CD4-positive, alpha-beta T cell (primary cell): ENCODE measurements around the gene SELENOK. TPM values are rescaled to one million over a fixed set of nuclear protein-coding genes. Genes with fewer than 3 reads are reported as not detected.
A peak's percentile ranks its signal among the peaks of the same experiment; 100 is the strongest.

Experiments used
- ATAC-seq: fragments of 200-7000 bp; cut with Tn5 transposase; one replicate; pipeline ENCODE4 v1.10.0; 2022; ENCODE audit warnings: mild to moderate bottlenecking; ENCODE audit not compliant: poor library complexity
- CTCF ChIA-PET: fragments of 350-600 bp; sonication (Branson Sonifier 250); formaldehyde crosslinking; loops from one replicate; lab custom pipeline; 2021; ENCODE audit warnings: antibody characterized with exemption, inconsistent platforms; lab: Charles Lee
- POLR2A ChIA-PET: fragments of 350-600 bp; sonication (Branson Sonifier 250); formaldehyde crosslinking; loops from one replicate; lab custom pipeline; 2021; ENCODE audit warnings: antibody characterized with exemption, inconsistent platforms; lab: Charles Lee
- DNase-seq, 14 experiments: peaks; one replicate each; pipeline ENCODE4 v3.0.0-alpha.2; 2013 to 2020; ENCODE audit warnings: mixed read lengths in 2 of 14
- H3K27ac ChIP-seq, 2 donors: one replicate each; pipeline versions ENCODE4 v1.5.1 to v1.7.0; 2013; ENCODE audit warnings: low read length in 2 of 2, low read depth in 1 of 2, mild to moderate bottlenecking in 1 of 2
- H3K27me3 ChIP-seq, 2 experiments: 1 replicate in 1 of 2; 2 replicates in 1 of 2; pipeline versions ENCODE4 v1.6.1 to v1.7.0; 2013; ENCODE audit warnings: low read length in 2 of 2, control low read depth in 1 of 2, mild to moderate bottlenecking in 1 of 2, moderate library complexity in 1 of 2; ENCODE audit not compliant: insufficient read depth in 2 of 2, control insufficient read depth in 1 of 2
- H3K36me3 ChIP-seq: one replicate; pipeline ENCODE4 v1.6.1; 2013; ENCODE audit warnings: low read length, control low read depth; ENCODE audit not compliant: insufficient read depth
- H3K4me1 ChIP-seq: one replicate; pipeline ENCODE4 v1.6.1; 2013; ENCODE audit warnings: low read length, control low read depth; ENCODE audit not compliant: insufficient read depth
- H3K4me3 ChIP-seq: one replicate; pipeline ENCODE4 v1.5.1; 2013; ENCODE audit warnings: mild to moderate bottlenecking, low read length, moderate library complexity
- H3K9me3 ChIP-seq, 2 experiments: 1 replicate in 1 of 2; 2 replicates in 1 of 2; pipeline versions ENCODE4 v1.6.1 to v1.7.0; 2013; ENCODE audit warnings: low read length in 2 of 2, mild to moderate bottlenecking in 2 of 2, control low read depth in 1 of 2, moderate library complexity in 1 of 2; ENCODE audit not compliant: control insufficient read depth in 1 of 2, insufficient read depth in 1 of 2
- H3K27ac Mint-ChIP-seq: one replicate; pipeline ENCODE4 v1.8.0; 2020; ENCODE audit warnings: mixed read lengths
- H3K27me3 Mint-ChIP-seq: one replicate; pipeline ENCODE4 v1.8.0; 2021; ENCODE audit warnings: mixed read lengths
- H3K36me3 Mint-ChIP-seq: one replicate; pipeline ENCODE4 v1.8.0; 2021; ENCODE audit warnings: low read depth, mixed read lengths
- H3K4me1 Mint-ChIP-seq: one replicate; pipeline ENCODE4 v1.8.0; 2021; ENCODE audit warnings: low read depth, mixed read lengths
- H3K4me3 Mint-ChIP-seq: one replicate; pipeline ENCODE4 v1.8.0; 2020; ENCODE audit warnings: mild to moderate bottlenecking, mixed read lengths
- H3K9me3 Mint-ChIP-seq: one replicate; pipeline ENCODE4 v1.8.0; 2020; ENCODE audit warnings: mixed read lengths
- CTCF ChIP-seq: fragments of 200-600 bp; IDR thresholded peaks from one replicate; pipeline ENCODE4 v1.8.0; 2022; ENCODE audit warnings: antibody characterized with exemption, mild to moderate bottlenecking
- intact Hi-C, 2 experiments: fragments of 100-400 bp; cut with DNase I in 1 of 2; cut with micrococcal nuclease in 1 of 2; formaldehyde crosslinking; loops; one replicate each; pipeline versions ENCODE4 v1.15.1 to v1.9.0; 2023 to 2025; cut with DNase I, micrococcal nuclease
- polyA plus RNA-seq, 2 donors: library from polyadenylated mRNA; unstranded; fragments of 120-200 nt; gene quantifications; one replicate each; pipeline ENCODE4 v1.2.1, GENCODE V29; 2013
- total RNA-seq, 174 experiments: library from RNA in 2 of 174; stranded (reverse) in 2 of 174; gene quantifications; one replicate each; pipeline ENCODE4 v1.2.3 and lab custom pipeline; 2021 to 2026

SELENOK gene
- total RNA-seq (100 to 1,000 TPM; 153 to 159 TPM), total RNA-seq (lab: John Stamatoyannopoulos, UW) (23.3 to 190 (median 40.9) reads per million in 172 experiments)
- 51.4 TPM for polyA plus RNA-seq (2013, experiment 1 of 2)
- 57.6 TPM for polyA plus RNA-seq (2013, experiment 2 of 2)

GRCh38 chr3:53891497-53892285 lies at the start of gene SELENOK:
SELENOK (minus strand) TSS chr3:53891859.
- Histone ChIP-seq H3K4me3 (peak within 1 kb of the TSS; percentile 88), H3K4me1 (peaks cover 21% of the 10 kb centered on the region), H3K9me3 (no peaks in the 10 kb centered on the region), H3K36me3 (peaks cover 10% of the 10 kb centered on the region), H3K27ac (peak within 1 kb of the TSS; percentile 92 to 96), H3K27me3 (peaks cover 0 to 5% of the 10 kb centered on the region in 2 experiments)
- Mint-ChIP-seq H3K36me3 (peaks cover 42% of the 10 kb centered on the region), H3K4me1 (peaks cover 61% of the 10 kb centered on the region), H3K9me3 (no peaks in the 10 kb centered on the region), H3K27me3 (peaks cover 6% of the 10 kb centered on the region), H3K4me3 (peak within 1 kb of the TSS; percentile 98), H3K27ac (peak within 1 kb of the TSS; percentile 100)
- CTCF ChIA-PET = interaction anchor here (1.0 kb wide), 2 partner anchors 9 kb away, joined by 3 read pairs; no protein-coding TSS in a partner anchor
- peak; percentile 91 to 99 (median 95) for DNase-seq
- POLR2A ChIA-PET = interaction anchor here (1.3 to 2.9 kb wide), 3 partner anchors 10 to 547 kb away, joined by 5 to 53 read pairs (median 24); partner anchors contain the start of genes ACTR8 and DCP1A
- TF ChIP-seq CTCF = no peak
- ATAC-seq = peak; percentile 89
- intact Hi-C loops = loop anchor here in 1 of 2 experiments (5.0 kb wide), 1 partner anchor 544 kb away; the partner anchor contains the start of gene DCP1A

GRCh38 chr3:53941184-53941583 lies 49.5 kb upstream of the SELENOK start:
- Mint-ChIP-seq H3K27ac (no peak overlapping the region), H3K4me3 (no peak overlapping the region), H3K9me3 (peaks cover 8% of the 10 kb centered on the region), H3K4me1 (no peaks in the 10 kb centered on the region), H3K27me3 (peaks cover 79% of the 10 kb centered on the region), H3K36me3 (no peaks in the 10 kb centered on the region)
- no peak for ATAC-seq
- intact Hi-C loops = no loop called here
- DNase-seq = no peak
- no peaks in the 10 kb centered on the region for H3K36me3 ChIP-seq
- CTCF ChIA-PET = no interaction called here
- no peak for TF ChIP-seq CTCF
- H3K9me3 ChIP-seq = peaks cover 3 to 6% of the 10 kb centered on the region in 2 experiments
- H3K27me3 ChIP-seq = peaks cover 0 to 5% of the 10 kb centered on the region in 2 experiments
- H3K4me3 ChIP-seq = no peak overlapping the region
- no peak overlapping the region for H3K27ac ChIP-seq
- H3K4me1 ChIP-seq = no peaks in the 10 kb centered on the region
- POLR2A ChIA-PET = no interaction called here

GRCh38 chr3:53940623-53941022 lies 49.0 kb upstream of the SELENOK start:
- H3K27ac ChIP-seq = no peak overlapping the region
- no peak overlapping the region for H3K4me3 ChIP-seq
- no peaks in the 10 kb centered on the region for H3K4me1 ChIP-seq
- Mint-ChIP-seq H3K27ac (no peak overlapping the region), H3K27me3 (peaks cover 77% of the 10 kb centered on the region), H3K36me3 (no peaks in the 10 kb centered on the region), H3K4me1 (no peaks in the 10 kb centered on the region), H3K9me3 (peaks cover 4% of the 10 kb centered on the region), H3K4me3 (no peak overlapping the region)
- no peak for TF ChIP-seq CTCF
- peaks cover 0 to 5% of the 10 kb centered on the region in 2 experiments for H3K27me3 ChIP-seq
- intact Hi-C loops = no loop called here
- ChIA-PET POLR2A (no interaction called here), CTCF (no interaction called here)
- H3K9me3 ChIP-seq = peaks cover 3 to 8% of the 10 kb centered on the region in 2 experiments
- no peak for DNase-seq
- H3K36me3 ChIP-seq = no peaks in the 10 kb centered on the region
- no peak for ATAC-seq
